Suprapubic skin (tissue), 4 donors: ENCODE results near the gene YES1.

Source experiments
- EP300 ChIP-seq: sonication (generic); formaldehyde crosslinking; IDR thresholded peaks from one replicate; pipeline ENCODE4 v1.6.1; 2017; ENCODE audit warnings: antibody characterized with exemption
- POLR2AphosphoS5 ChIP-seq, 3 donors: sonication (generic); formaldehyde crosslinking; IDR thresholded peaks; one replicate each; pipeline ENCODE4 v1.6.1; 2017; ENCODE audit warnings: antibody characterized with exemption in 3 of 3
- TF ChIP-seq, protein P1 (sequence below), 2 donors: fragments of 200-600 bp in 1 of 2; fragments of 450-650 bp in 1 of 2; sonication (generic) in 1 of 2; IDR thresholded peaks; one replicate each; pipeline ENCODE4 v1.5.1; 2016 to 2019; ENCODE audit warnings: antibody characterized with exemption in 2 of 2, mild to moderate bottlenecking in 1 of 2, moderate library complexity in 1 of 2

DNA sequence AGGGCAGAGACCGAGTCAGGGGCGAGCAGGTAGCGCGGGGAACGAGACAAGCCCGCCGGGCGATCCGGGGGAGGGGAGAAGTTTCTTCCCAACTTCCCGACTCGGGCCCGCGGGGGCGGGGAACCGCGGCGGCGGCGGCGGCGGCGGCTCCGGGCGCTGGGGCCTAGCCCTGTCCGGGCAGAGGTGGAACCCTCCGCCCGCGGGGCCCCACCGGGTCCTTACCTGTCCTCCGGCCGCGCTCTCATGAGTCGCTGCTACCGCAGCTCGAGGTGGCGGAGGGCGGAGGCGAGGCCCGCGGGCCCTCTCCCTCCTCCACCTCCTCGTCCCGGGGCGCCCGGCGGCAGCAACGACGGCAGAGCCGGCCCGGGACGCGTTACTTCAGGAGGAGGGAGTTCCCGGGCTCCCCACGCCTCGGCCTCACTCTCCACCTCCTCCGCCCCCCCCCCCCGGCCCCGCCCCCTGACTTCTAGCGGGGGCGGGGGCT is at the start of gene YES1:
- TF ChIP-seq, protein P1, sequence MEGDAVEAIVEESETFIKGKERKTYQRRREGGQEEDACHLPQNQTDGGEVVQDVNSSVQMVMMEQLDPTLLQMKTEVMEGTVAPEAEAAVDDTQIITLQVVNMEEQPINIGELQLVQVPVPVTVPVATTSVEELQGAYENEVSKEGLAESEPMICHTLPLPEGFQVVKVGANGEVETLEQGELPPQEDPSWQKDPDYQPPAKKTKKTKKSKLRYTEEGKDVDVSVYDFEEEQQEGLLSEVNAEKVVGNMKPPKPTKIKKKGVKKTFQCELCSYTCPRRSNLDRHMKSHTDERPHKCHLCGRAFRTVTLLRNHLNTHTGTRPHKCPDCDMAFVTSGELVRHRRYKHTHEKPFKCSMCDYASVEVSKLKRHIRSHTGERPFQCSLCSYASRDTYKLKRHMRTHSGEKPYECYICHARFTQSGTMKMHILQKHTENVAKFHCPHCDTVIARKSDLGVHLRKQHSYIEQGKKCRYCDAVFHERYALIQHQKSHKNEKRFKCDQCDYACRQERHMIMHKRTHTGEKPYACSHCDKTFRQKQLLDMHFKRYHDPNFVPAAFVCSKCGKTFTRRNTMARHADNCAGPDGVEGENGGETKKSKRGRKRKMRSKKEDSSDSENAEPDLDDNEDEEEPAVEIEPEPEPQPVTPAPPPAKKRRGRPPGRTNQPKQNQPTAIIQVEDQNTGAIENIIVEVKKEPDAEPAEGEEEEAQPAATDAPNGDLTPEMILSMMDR (IDR thresholded peaks at IDR 0.05), result no peak
- TF ChIP-seq POLR2AphosphoS5 (IDR thresholded peaks at IDR 0.05) (no peak), EP300 (no peak)
